Measurements from ENCODE around the gene MIS18BP1.
"Not testable (repeated sequence)": the region's sequence is repeated elsewhere in the genome, so short reads cannot be mapped to it uniquely, and the experiment has no call there.

Gene MIS18BP1

DNA sequence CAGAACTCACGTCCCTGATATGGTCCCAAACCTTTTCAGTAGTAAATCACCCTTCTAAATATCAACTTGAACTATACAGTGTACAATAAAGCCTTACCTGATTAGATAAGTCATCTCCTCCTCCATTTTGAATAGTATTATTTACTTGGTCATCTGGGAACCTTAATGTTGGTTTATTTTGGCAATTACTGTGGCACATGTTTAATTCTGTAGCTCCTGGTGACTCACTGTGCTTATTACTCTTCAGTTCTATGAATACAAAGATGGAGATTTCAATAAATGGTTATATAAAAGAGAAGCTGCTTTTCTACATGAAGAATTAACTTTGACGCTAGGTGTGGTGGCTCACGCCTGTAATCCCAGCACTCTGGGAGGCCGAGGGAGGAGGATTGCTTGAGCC is 25.4 kb downstream of the MIS18BP1 start:
- no peak for DNase-seq
- in situ Hi-C loops (cut with HindIII; ENCODE audit: low pct_ligation_motif_present, low sequenced_read_pairs), result no loop called here
- TF ChIP-seq, protein P1, sequence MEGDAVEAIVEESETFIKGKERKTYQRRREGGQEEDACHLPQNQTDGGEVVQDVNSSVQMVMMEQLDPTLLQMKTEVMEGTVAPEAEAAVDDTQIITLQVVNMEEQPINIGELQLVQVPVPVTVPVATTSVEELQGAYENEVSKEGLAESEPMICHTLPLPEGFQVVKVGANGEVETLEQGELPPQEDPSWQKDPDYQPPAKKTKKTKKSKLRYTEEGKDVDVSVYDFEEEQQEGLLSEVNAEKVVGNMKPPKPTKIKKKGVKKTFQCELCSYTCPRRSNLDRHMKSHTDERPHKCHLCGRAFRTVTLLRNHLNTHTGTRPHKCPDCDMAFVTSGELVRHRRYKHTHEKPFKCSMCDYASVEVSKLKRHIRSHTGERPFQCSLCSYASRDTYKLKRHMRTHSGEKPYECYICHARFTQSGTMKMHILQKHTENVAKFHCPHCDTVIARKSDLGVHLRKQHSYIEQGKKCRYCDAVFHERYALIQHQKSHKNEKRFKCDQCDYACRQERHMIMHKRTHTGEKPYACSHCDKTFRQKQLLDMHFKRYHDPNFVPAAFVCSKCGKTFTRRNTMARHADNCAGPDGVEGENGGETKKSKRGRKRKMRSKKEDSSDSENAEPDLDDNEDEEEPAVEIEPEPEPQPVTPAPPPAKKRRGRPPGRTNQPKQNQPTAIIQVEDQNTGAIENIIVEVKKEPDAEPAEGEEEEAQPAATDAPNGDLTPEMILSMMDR (IDR thresholded peaks at IDR 0.05; ENCODE audit: low read depth, low read length, missing control alignments), result no peak
- Histone ChIP-seq H3K27ac (no peak overlapping the region), H3K4me3 (ENCODE audit: low read depth, low read length) (no peak overlapping the region), H3K27me3 (replicated peaks) (no peaks in the 10 kb centered on the region), H3K36me3 (replicated peaks) (peaks cover 9% of the 10 kb centered on the region)

DNA sequence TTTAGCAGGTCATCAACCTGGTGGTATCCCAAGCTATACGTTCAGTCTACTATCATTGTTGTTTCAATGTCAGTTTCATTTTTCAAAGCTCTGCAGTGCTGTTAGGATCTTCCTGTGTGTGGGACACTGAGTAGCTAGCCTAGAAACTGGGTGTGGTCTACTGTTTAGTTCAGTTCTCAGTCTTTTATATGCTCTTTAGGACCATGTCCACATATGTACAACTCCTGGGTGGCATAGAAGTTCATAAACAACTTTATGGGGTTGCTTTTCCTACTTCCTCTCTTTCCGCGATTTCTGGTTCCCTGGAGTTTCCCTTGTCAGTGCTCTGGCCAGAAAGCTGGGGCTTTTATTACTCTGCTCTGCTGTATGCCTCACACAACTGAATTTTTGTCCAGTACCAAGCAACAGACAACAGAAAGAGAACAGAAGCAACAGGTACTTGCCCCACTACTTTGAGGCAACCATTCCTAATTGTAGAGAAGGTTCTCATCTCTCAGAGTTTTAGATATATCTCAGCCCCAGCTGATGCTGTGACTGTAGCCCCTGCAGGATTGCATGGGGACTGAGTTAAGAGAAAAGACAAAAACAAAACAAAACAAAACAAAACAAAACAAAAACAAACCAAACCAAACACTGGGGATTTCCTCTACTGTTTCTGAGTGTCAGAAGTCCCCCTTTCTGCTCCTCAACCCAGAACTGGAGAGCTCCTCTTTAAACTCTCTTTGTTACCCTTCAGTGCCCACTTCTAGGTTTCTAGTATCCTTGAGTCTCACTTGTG is 30.3 kb downstream of the MIS18BP1 start:
- Histone ChIP-seq H3K36me3 (replicated peaks) (peaks cover 6% of the 10 kb centered on the region), H3K4me3 (ENCODE audit: low read depth, low read length) (no peak overlapping the region), H3K27ac (no peak overlapping the region), H3K27me3 (replicated peaks) (no peaks in the 10 kb centered on the region)
- in situ Hi-C loops (cut with HindIII; ENCODE audit: low pct_ligation_motif_present, low sequenced_read_pairs), result no loop called here
- no peak for DNase-seq
- TF ChIP-seq, protein P1 (IDR thresholded peaks at IDR 0.05; ENCODE audit: low read depth, low read length, missing control alignments), result no peak

DNA sequence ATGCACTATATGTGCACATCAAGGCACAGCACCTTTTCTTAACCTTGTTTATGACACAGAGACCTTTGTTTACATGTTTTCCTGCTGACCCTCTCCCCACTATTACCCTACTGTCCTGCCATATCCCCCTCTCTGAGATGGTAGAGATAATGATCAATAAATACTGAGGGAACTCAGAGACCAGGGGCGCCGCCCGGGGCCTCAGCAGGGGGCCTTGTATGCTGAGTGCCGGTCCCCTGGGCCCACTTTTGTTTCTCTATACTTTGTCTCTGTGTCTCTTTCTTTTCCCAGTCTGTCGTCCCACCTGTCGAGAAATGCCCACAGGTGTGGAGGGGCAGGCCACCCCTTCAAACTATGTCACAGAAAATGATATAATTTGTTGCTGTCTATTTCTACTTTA is 38.7 kb downstream of the MIS18BP1 start:
- H3K27ac ChIP-seq; in situ Hi-C loops (cut with HindIII; ENCODE audit: low pct_ligation_motif_present, low sequenced_read_pairs); H3K4me3 ChIP-seq (ENCODE audit: low read depth, low read length); H3K27me3 ChIP-seq (replicated peaks); DNase-seq; H3K36me3 ChIP-seq (replicated peaks): not testable (repeated sequence)

DNA sequence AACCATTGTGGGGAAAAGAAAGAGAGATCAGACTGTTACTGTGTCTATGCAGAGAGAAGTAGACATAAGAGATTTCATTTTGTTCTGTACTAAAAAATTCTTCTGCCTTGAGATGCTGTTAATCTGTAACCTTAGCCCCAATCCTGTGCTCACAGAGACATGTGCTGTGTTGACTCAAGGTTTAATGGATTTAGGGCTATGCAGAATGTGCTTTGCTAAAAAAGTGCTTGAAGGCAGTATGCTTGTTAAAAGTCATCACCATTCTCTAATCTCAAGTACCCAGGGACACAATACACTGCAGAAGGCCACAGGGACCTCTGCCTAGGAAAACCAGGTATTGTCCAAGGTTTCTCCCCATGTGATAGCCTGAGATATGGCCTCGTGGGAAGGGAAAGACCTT is 39.3 kb downstream of the MIS18BP1 start:
- H3K36me3 ChIP-seq (replicated peaks); H3K27me3 ChIP-seq (replicated peaks); H3K27ac ChIP-seq; DNase-seq; in situ Hi-C loops (cut with HindIII; ENCODE audit: low pct_ligation_motif_present, low sequenced_read_pairs); H3K4me3 ChIP-seq (ENCODE audit: low read depth, low read length): not testable (repeated sequence)

DNA sequence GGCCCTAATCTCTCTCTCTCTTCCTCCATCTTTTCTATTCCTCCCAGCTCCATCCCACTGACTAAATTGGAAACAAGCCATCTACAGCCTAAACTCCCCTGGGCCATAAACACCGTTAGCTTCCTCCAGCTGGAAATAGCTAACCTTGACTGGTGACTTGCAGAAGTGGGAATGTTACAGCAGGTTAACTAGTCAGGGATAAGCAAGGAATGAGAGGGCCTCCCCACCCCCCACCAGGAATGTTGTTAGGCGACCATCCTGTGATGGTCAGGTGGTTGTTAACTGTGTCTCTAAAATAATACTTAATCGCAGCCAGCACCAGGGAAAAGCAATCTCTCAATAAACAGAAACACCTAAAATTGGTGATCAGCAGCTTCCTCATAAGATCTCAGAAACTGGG is 40.8 kb downstream of the MIS18BP1 start:
- in situ Hi-C loops (cut with HindIII; ENCODE audit: low pct_ligation_motif_present, low sequenced_read_pairs), result no loop called here
- TF ChIP-seq, protein P1 (IDR thresholded peaks at IDR 0.05; ENCODE audit: low read depth, low read length, missing control alignments), result no peak
- peaks cover 6% of the 10 kb centered on the region for H3K36me3 ChIP-seq (replicated peaks)
- H3K27ac ChIP-seq, result no peak overlapping the region
- DNase-seq, result no peak
- H3K27me3 ChIP-seq (replicated peaks), result no peaks in the 10 kb centered on the region
- no peak overlapping the region for H3K4me3 ChIP-seq (ENCODE audit: low read depth, low read length)

DNA sequence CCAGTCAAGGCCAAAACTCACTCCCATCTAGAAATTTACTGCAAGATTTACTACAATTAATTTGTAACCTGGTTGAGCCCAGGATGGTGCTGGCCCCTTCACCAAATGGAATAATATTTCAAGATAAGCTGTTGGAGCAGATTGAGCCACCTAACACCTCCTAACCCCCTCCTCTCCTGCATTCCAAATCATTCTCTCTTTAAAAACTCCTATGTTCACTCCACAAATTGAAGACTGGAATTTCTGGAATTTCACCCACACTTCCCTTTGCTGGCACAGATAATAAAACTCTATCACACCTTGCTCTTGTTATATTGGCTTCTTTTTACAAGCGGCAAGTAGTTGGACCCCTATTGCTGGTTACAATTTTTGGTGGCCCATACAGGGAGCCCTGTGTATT is 41.7 kb downstream of the MIS18BP1 start:
- Histone ChIP-seq H3K4me3 (ENCODE audit: low read depth, low read length) (no peak overlapping the region), H3K36me3 (replicated peaks) (peaks cover 7% of the 10 kb centered on the region)

More for the DNA sequence above, 41.7 kb downstream of the MIS18BP1 start:
- TF ChIP-seq, protein P1 (IDR thresholded peaks at IDR 0.05; ENCODE audit: low read depth, low read length, missing control alignments), result no peak
- in situ Hi-C loops (cut with HindIII; ENCODE audit: low pct_ligation_motif_present, low sequenced_read_pairs), result no loop called here
- H3K27me3 ChIP-seq (replicated peaks), result no peaks in the 10 kb centered on the region
- no peak overlapping the region for H3K27ac ChIP-seq
- no peak for DNase-seq

Data from brain microvascular endothelial cell (primary cell).